GM23338 (cell line): ENCODE results near the gene OCA2. TPM values are rescaled to one million over a fixed set of nuclear protein-coding genes. Genes with fewer than 3 reads are reported as not detected.

Source experiments
- ETS1 ChIP-seq: IDR thresholded peaks from 2 replicates; pipeline ENCODE4 v1.6.1; 2016; ENCODE audit warnings: antibody characterized with exemption
- EZH2 ChIP-seq: fragments of 200-600 bp; sonication (generic); IDR thresholded peaks from one replicate; pipeline ENCODE4 v1.8.0; 2017; ENCODE audit warnings: antibody characterized with exemption, mild to moderate bottlenecking, low read depth; ENCODE audit not compliant: unreplicated experiment
- EZH2phosphoT487 ChIP-seq: fragments of 200-600 bp; sonication (generic); IDR thresholded peaks from one replicate; pipeline ENCODE4 v1.8.1; 2018; ENCODE audit warnings: antibody characterized with exemption; ENCODE audit not compliant: unreplicated experiment
- REST ChIP-seq: IDR thresholded peaks from one replicate; pipeline ENCODE4 v1.6.1; 2018; ENCODE audit warnings: antibody characterized with exemption; ENCODE audit not compliant: unreplicated experiment
- ZNF462 ChIP-seq: fragments of 250-450 bp; sonication (Bioruptor Pico); IDR thresholded peaks from 2 replicates; pipeline ENCODE4 v1.5.0; 2020; ENCODE audit warnings: mild to moderate bottlenecking, moderate library complexity
- polyA plus RNA-seq: library from polyadenylated mRNA; unstranded; fragments of >200 nt; fragmentation: Nextera tagmentation; extraction: Ambion mirVana; gene quantifications from 2 replicates; pipeline ENCODE4 v1.2.1, GENCODE V29; 2016
- total RNA-seq: library from RNA; depleted of rRNA; stranded (reverse); fragments of >200 nt; shearing (Covaris generic); gene quantifications from 2 replicates; pipeline ENCODE4 v1.2.3, GENCODE V29; 2014

The OCA2 gene
- total and polyA plus RNA-seq, 2 experiments from 2014 or later = 0.40 to 0.69 TPM

GRCh38 chr15:28022181-28022580 lies 76.9 kb downstream of the OCA2 start (continued):
- TF ChIP-seq ZNF462 (CRISPR knock-in tag) (no peak), EZH2 (no peak), ETS1 (no peak), REST (no peak), EZH2phosphoT487 (no peak)
